Astrocyte (in vitro differentiated cells and primary cell): ENCODE data around the gene CEP104.

Experiments used
- CTCF ChIP-seq: IDR thresholded peaks from 2 replicates; pipeline ENCODE4 v1.5.1; 2011; ENCODE audit warnings: low read depth, mild to moderate bottlenecking, inconsistent platforms, low read length, moderate library complexity; ENCODE audit not compliant: insufficient read depth
- EZH2 ChIP-seq: IDR thresholded peaks from 2 replicates; pipeline ENCODE4 v1.6.1; 2012; ENCODE audit warnings: mild to moderate bottlenecking, low read length, inconsistent platforms; ENCODE audit not compliant: insufficient read depth

- no peak for TF ChIP-seq CTCF
- TF ChIP-seq EZH2 = no peak
These were observed 22.9 kb upstream of the CEP104 start for GRCh38 chr1:3879787-3880428.
